Measurements from ENCODE around the gene TBCD. TPM values are rescaled to one million over a fixed set of nuclear protein-coding genes. Genes with fewer than 3 reads are reported as not detected.
A peak's percentile ranks its signal among the peaks of the same experiment; 100 is the strongest.

The TBCD gene
- total RNA-seq, 1 donor from 2014 or later: 156 TPM

- DNase-seq (ENCODE audit: low spot score in 2 of 2): no peak
- no peaks in the 10 kb centered on the region for H3K27me3 ChIP-seq
- no peaks in the 10 kb centered on the region for H3K9me3 ChIP-seq
- no peak overlapping the region for H3K4me3 ChIP-seq
- H3K27ac ChIP-seq: peak overlapping the region in 1 of 2 donors; percentile 34
- intact Hi-C loops (cut with DNase I): no loop called here
- H3K36me3 ChIP-seq: peaks cover 20 to 43% of the 10 kb centered on the region in 2 donors
- no peak for TF ChIP-seq CTCF (IDR thresholded peaks at IDR 0.05)
- peaks cover 0 to 6% of the 10 kb centered on the region in 2 donors for H3K4me1 ChIP-seq
These were observed 57.3 kb downstream of the TBCD start for GRCh38 chr17:82808921-82809905.

- no peaks in the 10 kb centered on the region for H3K27me3 ChIP-seq
- no peak overlapping the region for H3K4me3 ChIP-seq
- H3K9me3 ChIP-seq: no peaks in the 10 kb centered on the region
- TF ChIP-seq CTCF (IDR thresholded peaks at IDR 0.05): no peak
- H3K27ac ChIP-seq: no peak overlapping the region
- no peak for DNase-seq (ENCODE audit: low spot score in 2 of 2)
- H3K36me3 ChIP-seq: peaks cover 30 to 54% of the 10 kb centered on the region in 2 donors
- peaks cover 0 to 6% of the 10 kb centered on the region in 2 donors for H3K4me1 ChIP-seq
- intact Hi-C loops (cut with DNase I): no loop called here
These were observed 59.0 kb downstream of the TBCD start for GRCh38 chr17:82810644-82811430.

- no peaks in the 10 kb centered on the region for H3K9me3 ChIP-seq
- TF ChIP-seq CTCF (IDR thresholded peaks at IDR 0.05): no peak
- peaks cover 0 to 6% of the 10 kb centered on the region in 2 donors for H3K4me1 ChIP-seq
- no peak overlapping the region for H3K4me3 ChIP-seq
- DNase-seq (ENCODE audit: low spot score in 2 of 2): no peak
- H3K27me3 ChIP-seq: no peaks in the 10 kb centered on the region
- peaks cover 30 to 61% of the 10 kb centered on the region in 2 donors for H3K36me3 ChIP-seq
- intact Hi-C loops (cut with DNase I): no loop called here
- H3K27ac ChIP-seq: no peak overlapping the region
These were observed 60.2 kb downstream of the TBCD start for GRCh38 chr17:82812058-82812457.

GRCh38 chr17:82812601-82813000 is 60.7 kb downstream of the TBCD start:
- H3K27ac ChIP-seq: no peak overlapping the region
- H3K4me3 ChIP-seq: no peak overlapping the region
- H3K36me3 ChIP-seq: peaks cover 29 to 61% of the 10 kb centered on the region in 2 donors
- no peaks in the 10 kb centered on the region for H3K9me3 ChIP-seq
- TF ChIP-seq CTCF (IDR thresholded peaks at IDR 0.05): no peak
- intact Hi-C loops (cut with DNase I): no loop called here
- H3K27me3 ChIP-seq: no peaks in the 10 kb centered on the region
- peaks cover 0 to 6% of the 10 kb centered on the region in 2 donors for H3K4me1 ChIP-seq
- DNase-seq (ENCODE audit: low spot score in 2 of 2): no peak

GRCh38 chr17:82813299-82814051 is 61.6 kb downstream of the TBCD start:
- H3K9me3 ChIP-seq: no peaks in the 10 kb centered on the region
- DNase-seq (ENCODE audit: low spot score in 2 of 2): no peak
- no peak overlapping the region for H3K27ac ChIP-seq
- H3K4me3 ChIP-seq: no peak overlapping the region
- peaks cover 33 to 64% of the 10 kb centered on the region in 2 donors for H3K36me3 ChIP-seq
- TF ChIP-seq CTCF (IDR thresholded peaks at IDR 0.05): no peak
- peaks cover 0 to 6% of the 10 kb centered on the region in 2 donors for H3K4me1 ChIP-seq
- intact Hi-C loops (cut with DNase I): no loop called here
- H3K27me3 ChIP-seq: no peaks in the 10 kb centered on the region

All from ascending aorta (tissue), 2 donors.